GM21737 (cell line): ENCODE results near the gene MX1.
"Not testable (repeated sequence)": the region's sequence is repeated elsewhere in the genome, so short reads cannot be mapped to it uniquely, and the experiment has no call there.

Source experiments
- ATAC-seq: cut with Tn5 transposase; IDR thresholded peaks from one replicate; pipeline ENCODE4 v1.9.1; 2021; ENCODE audit warnings: mild to moderate bottlenecking, moderate library complexity; ENCODE audit not compliant: unreplicated experiment

The MX1 gene

DNA sequence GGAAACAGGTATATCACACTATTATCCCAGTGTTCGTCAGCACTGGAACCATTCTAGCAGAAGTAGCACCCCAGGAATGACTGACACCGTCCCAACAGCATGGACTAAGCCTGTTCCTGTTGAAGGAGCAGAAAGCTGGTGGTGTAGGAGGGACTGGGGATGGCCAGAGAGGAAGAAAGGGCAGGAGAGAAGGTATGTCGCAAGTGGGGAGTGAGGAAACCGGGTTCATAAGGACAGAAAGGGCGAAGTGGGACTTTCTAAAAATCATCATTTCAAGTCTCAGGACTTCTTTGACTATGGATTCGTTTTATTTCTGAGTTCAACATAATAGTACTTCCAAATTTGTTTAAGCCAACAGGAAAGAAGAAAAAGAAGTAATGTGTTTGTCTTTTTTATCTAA lies 19.7 kb upstream of the MX1 start:
- ATAC-seq: no peak

- no peak for ATAC-seq
Observed at GRCh38 chr21:41407541-41408460, 18.2 kb upstream of the MX1 start.

DNA sequence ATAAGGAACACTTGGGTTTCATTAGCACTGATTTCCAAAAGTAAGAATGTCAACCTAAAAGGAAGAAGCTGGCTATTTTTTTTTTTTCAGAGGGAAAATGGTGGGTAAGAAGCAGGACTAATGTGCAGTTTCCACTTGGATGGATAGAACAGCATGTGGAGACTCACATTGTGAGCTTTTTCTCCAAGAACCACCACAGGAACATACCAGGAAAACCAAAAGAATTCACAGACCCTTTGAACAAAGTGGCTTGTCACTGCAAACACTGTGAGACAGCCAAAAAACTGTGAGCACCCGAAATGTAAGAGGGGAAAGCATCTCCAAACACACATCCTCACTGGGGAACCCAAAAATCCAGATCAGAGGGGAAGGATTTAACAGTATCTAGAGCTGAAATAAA lies 15.7 kb upstream of the MX1 start:
- no peak for ATAC-seq

GRCh38 chr21:41410767-41411448 lies 15.1 kb upstream of the MX1 start:
- no peak for ATAC-seq

DNA sequence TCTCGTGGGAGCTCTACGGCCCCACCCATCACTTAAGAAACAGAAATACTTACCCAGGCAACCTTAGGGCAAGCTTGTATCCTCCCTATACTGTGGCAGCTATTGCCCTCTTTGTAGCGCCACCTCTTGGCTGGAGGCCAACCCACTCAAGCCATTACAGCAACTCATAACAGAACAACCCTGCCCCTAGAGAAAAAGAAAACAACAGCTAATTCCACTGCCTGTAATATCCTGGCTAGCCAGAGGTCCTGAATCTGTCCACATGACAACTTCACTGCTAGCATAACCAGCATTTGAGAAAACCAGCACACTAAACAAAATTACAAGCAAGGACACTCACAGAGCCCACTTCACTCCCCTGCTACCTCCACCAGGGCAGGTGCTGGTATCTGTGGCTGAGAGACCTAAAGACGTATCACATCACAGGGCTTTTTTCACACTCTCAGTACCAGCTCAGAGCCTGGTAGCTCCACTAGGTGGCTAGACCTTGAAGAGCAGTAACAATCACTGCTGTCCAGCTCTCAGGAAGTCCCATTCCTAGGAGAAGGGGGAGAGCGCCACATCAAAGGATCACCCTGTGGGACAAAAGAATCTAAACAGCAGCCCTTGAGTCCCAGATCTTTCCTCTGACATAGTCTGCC lies 14.5 kb upstream of the MX1 start:
- no peak for ATAC-seq

DNA sequence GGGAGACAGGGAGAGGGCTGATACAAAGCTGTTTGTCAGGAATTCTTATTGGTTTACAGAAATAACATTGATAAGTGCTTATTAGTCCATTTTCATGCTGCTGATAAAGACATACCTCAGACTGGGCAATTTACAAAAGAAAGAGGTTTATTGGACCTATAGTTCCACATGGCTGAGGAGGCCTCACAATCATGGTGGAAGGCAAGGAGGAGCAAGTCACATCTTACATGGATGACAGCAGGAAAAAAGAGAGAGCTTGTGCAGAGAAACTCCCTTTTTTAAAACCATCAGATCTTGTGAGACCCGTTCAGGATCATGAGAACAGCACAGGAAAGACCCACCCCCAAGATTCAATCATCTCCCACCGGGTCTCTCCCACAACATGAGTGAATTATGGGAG lies 8.5 kb upstream of the MX1 start:
- ATAC-seq: not testable (repeated sequence)

DNA sequence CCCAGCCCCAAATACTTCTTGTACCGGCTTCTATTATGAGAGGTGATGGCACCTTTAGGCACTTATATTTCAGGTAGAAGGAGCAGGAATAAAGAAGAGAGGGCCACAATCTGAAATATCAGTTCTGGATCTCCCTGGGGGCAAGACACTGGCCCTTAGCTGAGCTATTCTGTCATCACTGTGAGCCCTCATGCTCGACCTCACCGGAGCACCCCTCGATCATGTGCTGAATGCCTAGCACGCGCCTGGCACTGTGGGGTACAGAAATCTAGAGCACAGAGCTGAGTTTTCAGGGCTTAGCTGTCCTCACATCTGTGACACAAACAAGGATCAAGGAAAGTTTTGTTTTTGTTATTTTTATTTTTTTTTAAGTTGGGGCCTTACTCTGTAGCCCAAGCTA lies 7.6 kb upstream of the MX1 start:
- no peak for ATAC-seq

DNA sequence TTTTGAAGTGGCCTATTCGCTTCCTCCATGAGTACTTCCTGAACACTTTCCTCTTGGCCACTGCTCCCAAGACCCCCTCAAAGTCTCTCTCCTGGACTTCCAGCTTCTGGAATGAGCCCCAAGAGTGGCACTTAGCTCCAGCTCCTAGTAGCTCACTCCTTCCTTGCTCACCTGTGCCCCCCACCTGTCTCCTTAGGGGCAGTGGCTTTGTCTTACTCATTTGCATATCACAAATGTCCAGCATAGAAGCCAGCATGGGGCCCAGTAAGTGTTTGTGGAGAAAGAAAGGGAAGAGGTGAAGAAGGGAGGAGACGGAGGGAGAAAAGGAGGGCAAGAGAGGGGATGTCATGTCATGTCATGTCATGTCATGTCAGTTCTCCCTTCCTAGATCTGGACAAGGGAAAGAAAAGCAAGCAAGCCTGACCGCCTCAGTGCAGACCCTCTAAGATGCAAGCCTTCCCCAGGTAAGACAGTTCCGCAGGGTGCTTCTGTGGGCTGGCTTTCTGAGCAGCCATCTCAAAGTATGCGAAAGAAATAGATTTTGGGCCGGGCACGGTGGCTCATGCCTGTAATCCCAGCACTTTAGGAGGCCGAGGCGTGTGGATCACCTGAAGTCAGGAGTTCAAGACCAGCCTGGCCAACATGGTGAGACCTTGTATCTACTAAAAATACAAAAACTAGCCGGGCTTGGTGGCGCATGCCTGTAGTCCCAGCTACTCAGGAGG lies 6.9 kb upstream of the MX1 start:
- no peak for ATAC-seq

GRCh38 chr21:41419921-41420862 lies 5.8 kb upstream of the MX1 start:
- ATAC-seq: peak; percentile 80

GRCh38 chr21:41420998-41421397 lies 5.0 kb upstream of the MX1 start:
- ATAC-seq: not testable (repeated sequence)

GRCh38 chr21:41422546-41423304 lies 3.3 kb upstream of the MX1 start:
- ATAC-seq: no peak

DNA sequence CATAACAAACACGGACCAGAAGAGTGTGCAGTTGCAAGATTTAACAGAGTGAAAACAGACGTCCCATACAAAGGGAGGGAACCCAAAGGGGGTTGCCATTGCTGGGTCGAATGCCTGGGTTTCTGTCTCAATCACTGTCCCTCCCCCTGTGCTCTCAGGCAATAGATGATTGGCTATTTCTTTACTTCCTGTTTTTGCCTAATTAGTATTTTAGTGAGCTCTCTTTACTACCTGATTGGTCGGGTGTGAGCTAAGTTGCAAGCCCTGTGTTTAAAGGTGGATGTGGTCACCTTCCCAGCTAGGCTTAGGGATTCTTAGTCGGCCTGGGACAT lies 2.8 kb upstream of the MX1 start:
- ATAC-seq: not testable (repeated sequence)

DNA sequence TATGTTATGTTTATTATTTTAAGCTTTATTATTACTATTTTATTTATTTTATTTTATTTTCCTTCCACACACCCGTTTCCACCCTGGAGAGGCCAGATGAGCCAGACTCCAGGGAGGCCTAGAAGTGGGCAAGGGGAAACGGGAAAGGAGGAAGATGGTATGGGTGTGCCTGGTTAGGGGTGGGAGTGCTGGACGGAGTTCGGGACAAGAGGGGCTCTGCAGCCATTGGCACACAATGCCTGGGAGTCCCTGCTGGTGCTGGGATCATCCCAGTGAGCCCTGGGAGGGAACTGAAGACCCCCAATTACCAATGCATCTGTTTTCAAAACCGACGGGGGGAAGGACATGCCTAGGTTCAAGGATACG lies 468 bp upstream of the MX1 start:
- peak; percentile 6 for ATAC-seq

DNA sequence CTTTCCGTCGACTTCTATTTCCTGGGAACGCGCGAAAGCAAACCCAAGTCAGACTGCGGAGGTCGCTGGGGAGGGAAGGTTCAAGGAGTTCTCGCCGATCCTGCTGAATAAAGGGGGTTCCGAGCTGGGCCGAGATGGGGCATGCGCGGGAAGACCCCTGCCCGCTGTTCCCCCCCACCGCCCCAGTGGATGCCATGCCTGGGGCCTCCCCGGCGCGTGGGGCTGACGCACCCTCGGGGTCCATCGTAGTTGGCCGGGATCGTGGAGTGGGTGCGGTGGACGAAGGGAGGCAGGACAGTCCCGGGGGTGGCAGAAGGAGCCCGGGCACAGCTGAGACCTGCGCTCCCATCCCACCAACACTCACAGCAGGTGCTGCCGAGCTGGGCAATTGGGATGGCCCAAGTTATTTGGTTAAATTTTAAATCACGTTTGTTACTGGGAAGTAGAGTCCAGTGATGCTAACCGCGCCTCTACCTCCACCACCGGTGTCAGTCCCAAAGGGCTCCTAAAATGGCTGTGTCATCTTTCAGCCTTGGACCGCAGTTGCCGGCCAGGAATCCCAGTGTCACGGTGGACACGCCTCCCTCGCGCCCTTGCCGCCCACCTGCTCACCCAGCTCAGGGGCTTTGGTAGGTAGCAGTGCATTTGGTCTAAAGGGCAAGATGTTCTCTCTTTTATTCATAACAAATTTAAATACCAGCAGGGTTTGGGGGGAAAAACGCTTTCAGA lies 801 bp downstream of the MX1 start:
- ATAC-seq: no peak

GRCh38 chr21:41427556-41427955 lies 1.5 kb downstream of the MX1 start:
- no peak for ATAC-seq

- no peak for ATAC-seq
Observed at GRCh38 chr21:41428311-41428710, 2.3 kb downstream of the MX1 start.

DNA sequence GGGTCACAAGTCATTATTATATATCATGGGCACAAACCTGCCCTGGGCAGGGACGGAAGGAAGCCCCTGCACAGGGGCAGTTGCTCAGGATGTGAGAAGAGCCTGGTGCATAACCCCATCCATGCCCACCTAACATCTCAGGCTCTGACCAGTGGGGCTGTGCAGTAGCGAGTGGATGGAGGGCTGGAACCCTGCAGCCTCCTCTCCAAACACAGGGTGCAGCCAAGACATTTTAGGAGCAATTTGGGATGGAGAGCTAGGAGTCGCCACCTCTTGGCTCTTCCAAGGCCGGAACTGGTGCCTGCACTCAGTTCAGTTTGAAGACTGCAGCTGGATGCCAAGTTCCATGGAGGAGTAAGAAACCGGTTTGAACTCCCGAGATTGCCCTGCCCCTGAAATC lies 2.8 kb downstream of the MX1 start:
- no peak for ATAC-seq

GRCh38 chr21:41429305-41429704 lies 3.3 kb downstream of the MX1 start:
- no peak for ATAC-seq
